GM12873 (cell line): ENCODE results near the gene DDX39A.

Experiments
- TF ChIP-seq, protein P1 (sequence below): IDR thresholded peaks from 2 replicates; pipeline ENCODE4 v1.5.1; 2012; ENCODE audit warnings: low read depth, mild to moderate bottlenecking, moderate library complexity, low read length, control low read depth; ENCODE audit not compliant: insufficient read depth; ENCODE audit errors: missing control alignments

DDX39A gene

DNA sequence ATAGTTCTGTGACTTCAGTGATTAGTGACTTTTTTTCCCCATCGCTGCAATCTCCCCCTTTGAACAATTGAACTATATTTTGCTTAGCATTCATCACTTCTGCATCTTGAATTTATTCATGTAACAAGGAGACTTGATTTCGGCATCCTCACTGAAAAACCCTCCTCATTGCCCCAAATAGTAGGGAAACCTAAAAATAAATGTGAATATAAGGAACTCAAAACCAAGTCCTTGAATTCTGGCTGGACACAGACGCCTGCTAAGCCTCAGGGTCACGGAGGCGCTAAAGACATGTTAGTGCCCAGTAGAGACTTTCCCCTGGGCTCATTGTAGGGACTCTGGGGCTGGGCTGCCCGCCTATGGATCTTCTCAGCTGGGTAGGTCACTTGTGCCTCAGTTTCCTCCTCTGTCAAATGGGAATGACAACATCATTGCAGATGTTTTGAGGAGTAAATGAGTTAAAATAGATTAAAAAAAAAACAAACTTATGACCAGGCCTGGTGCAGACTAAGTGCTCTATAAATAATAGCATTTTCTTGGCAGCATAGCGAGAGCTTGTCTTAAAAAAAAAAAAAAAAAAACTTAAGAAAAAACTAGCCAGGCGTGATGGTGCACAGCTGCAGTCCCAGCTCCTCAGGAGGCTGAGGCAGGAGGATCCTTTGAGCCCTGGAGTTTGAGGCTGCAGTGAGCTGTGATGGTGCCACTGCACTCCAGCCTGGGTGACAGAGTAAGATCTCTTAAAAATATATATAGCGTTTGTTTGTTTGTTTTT is 39.7 kb downstream of the DDX39A start:
- TF ChIP-seq, protein P1, sequence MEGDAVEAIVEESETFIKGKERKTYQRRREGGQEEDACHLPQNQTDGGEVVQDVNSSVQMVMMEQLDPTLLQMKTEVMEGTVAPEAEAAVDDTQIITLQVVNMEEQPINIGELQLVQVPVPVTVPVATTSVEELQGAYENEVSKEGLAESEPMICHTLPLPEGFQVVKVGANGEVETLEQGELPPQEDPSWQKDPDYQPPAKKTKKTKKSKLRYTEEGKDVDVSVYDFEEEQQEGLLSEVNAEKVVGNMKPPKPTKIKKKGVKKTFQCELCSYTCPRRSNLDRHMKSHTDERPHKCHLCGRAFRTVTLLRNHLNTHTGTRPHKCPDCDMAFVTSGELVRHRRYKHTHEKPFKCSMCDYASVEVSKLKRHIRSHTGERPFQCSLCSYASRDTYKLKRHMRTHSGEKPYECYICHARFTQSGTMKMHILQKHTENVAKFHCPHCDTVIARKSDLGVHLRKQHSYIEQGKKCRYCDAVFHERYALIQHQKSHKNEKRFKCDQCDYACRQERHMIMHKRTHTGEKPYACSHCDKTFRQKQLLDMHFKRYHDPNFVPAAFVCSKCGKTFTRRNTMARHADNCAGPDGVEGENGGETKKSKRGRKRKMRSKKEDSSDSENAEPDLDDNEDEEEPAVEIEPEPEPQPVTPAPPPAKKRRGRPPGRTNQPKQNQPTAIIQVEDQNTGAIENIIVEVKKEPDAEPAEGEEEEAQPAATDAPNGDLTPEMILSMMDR = no peak

DNA sequence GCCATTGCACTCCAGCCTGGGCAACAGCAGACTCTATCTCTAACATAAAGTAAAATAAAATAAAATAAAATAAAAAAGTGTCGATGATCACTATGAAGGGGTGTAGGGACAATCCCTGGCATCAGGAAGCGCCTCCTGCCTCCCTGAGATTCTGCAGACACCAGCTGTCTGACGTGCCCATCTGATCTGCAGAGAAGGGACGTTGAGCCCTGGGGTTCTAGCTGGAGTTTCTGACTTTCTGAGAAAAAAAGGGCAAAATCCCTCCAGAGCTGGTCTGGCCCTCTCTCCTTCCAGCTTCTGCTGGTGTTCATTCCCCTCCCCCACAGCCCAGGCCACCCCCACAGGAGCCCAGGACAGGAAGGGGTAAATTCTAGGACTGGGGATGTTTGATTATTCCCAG is 40.3 kb downstream of the DDX39A start:
- TF ChIP-seq, protein P1 = no peak

DNA sequence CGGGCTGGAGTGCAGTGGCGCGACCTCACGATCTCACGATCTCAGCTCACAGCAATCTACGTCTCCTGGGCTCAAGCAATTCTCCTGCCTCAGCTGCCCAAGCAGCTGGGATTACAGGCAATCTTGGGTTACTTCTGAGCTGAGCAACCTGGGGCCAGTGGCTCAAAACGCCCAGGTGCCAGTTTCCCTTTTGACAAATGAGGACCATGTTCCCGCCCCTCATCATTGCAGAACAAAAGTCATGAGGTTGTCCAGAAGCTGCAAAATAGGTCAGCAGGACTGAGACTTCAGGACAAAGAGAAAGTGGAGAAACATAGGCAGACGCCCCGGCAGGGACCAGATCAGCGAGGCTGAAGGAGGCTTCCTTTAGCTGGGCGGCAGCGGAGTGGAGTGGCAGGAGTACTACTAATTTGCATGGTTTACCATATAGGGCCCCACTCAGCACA is 41.2 kb downstream of the DDX39A start:
- TF ChIP-seq, protein P1 = no peak

- TF ChIP-seq, protein P1 = no peak
Observed at GRCh38 chr19:14375582-14376291, 43.4 kb downstream of the DDX39A start.

DNA sequence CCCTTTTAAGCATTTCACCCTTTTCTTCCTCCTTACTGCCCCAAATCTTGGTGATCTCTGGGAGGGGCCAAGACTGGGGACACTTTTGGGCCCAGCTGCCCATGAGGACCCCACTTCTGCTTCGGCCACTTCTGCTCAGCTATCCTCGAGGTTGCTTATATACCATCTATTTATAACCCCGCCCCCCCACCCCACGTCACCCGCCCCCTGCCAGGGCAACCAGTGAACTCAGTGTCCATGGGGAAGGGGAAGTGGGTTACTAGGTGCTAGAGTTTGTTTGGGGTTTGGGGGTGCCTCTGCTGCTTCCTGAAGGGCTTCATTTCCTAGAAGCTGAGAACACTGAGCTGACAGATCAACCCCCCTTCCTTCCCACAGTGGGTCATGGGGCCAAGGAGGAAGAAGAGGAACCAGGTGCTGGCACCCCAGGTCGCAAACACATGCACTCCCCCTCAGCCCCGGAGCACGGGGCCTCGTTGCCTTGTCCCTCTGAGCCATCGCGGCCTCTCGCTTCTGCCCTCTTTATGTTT is 44.0 kb downstream of the DDX39A start:
- TF ChIP-seq, protein P1 = no peak

DNA sequence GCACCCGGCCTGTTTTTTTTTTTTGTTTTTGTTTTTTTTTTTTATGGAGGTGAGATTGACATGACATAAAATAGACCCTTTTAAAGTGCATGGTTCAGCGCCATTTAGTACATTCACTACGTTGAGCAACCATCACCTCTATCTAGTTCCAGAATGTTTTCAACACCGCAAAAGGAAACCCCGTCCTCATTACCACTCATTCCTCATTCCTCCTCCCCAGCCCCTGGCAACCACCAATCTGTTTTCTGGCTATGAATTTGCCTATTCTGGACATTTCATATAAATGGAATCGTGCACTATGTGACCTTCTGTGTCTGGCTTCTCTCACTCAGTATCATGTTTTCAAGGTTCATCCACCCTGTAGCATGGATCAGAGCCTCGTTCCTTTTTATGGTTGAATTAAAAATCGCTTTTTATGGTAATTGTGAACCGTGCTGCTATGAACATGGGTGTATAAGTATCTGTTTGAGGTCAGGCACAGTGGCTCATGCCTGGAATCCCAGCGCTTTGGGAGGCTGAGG is 47.8 kb downstream of the DDX39A start:
- TF ChIP-seq, protein P1 = no peak

DNA sequence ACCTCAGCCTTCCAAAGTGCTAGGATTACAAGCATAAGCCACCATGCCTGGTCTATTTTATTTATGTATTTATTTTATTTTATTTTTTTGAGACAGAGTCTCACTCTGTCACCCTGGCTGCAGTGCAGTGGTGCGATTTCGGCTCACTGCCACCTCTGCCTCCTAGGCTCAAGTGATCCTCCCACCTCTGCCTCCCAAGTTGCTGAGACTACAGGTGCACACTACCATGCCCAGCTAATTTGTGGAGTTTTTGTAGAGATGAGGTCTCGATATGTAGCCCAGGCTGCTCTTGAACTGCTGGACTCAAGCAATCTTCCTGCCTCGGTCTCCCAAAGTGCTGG is 48.2 kb downstream of the DDX39A start:
- TF ChIP-seq, protein P1 = no peak
